ENCODE measurements around the gene OR6K2. TPM values are rescaled to one million over a fixed set of nuclear protein-coding genes. Genes with fewer than 3 reads are reported as not detected.

Gene OR6K2
- total RNA-seq, 1 donor from 2014 or later, result not detected

DNA sequence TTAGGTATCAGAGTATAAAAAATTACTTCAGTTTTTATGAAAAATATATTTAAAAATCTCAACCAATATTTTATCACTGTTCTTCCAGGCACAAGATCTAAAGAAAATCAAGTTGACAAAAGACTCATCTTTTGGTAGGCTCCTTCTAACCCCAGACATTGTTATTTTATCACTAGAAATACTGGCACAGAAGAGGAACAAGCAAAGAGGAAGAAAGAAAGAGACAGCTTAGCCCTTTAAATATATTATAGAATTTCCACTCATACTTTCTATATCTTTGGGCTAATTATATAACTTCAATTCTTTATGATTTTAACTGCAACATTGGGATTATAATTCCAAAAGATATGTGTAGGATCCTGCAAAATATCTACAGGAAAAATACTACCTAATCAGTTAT, 46.4 kb downstream of the OR6K2 start:
- H3K27me3 ChIP-seq (ENCODE audit: control insufficient read depth, insufficient read depth, low read length), result no peaks in the 10 kb centered on the region
- TF ChIP-seq, protein P1, sequence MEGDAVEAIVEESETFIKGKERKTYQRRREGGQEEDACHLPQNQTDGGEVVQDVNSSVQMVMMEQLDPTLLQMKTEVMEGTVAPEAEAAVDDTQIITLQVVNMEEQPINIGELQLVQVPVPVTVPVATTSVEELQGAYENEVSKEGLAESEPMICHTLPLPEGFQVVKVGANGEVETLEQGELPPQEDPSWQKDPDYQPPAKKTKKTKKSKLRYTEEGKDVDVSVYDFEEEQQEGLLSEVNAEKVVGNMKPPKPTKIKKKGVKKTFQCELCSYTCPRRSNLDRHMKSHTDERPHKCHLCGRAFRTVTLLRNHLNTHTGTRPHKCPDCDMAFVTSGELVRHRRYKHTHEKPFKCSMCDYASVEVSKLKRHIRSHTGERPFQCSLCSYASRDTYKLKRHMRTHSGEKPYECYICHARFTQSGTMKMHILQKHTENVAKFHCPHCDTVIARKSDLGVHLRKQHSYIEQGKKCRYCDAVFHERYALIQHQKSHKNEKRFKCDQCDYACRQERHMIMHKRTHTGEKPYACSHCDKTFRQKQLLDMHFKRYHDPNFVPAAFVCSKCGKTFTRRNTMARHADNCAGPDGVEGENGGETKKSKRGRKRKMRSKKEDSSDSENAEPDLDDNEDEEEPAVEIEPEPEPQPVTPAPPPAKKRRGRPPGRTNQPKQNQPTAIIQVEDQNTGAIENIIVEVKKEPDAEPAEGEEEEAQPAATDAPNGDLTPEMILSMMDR (IDR thresholded peaks at IDR 0.05; ENCODE audit: insufficient read depth, low read length, severe bottlenecking), result no peak
- DNase-seq (ENCODE audit: low read depth) (no peak), FAIRE-seq (no peak)
- H3K36me3 ChIP-seq (ENCODE audit: control insufficient read depth, insufficient read depth, low read length), result no peaks in the 10 kb centered on the region
- no peak overlapping the region for H3K4me3 ChIP-seq (ENCODE audit: low read depth, low read length)

DNA sequence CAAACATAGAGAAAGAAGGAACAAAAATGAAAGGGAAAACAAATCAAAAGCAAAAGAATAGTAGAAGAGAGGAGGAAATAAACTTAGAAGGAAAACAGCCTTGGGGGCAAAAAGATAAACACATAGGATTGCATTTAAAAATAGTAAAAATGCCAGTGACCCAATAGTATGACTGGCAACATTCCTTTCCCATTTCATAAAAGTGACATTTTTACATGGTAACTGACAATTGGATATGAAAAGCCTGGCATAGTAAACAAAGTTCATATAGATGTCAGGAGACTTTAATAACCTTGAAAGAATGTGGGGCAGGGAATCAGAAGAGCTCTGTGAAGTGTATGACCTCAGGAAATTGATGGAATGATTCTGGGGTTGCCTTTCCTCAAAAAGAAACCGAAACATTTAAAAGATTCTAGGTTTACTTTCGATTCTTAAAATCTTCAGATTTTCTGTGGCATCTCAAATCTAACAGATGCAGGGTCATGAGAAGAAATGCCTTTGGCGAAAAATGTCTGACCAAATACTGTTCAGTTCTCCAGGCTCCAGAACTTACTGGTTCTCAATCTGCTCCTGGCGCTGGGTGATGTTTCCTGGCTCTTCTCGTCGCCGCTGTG, 47.6 kb downstream of the OR6K2 start:
- FAIRE-seq (no peak), DNase-seq (ENCODE audit: low read depth) (no peak)
- TF ChIP-seq, protein P1 (IDR thresholded peaks at IDR 0.05; ENCODE audit: insufficient read depth, low read length, severe bottlenecking), result no peak
- H3K4me3 ChIP-seq (ENCODE audit: low read depth, low read length), result no peak overlapping the region
- no peaks in the 10 kb centered on the region for H3K36me3 ChIP-seq (ENCODE audit: control insufficient read depth, insufficient read depth, low read length)
- H3K27me3 ChIP-seq (ENCODE audit: control insufficient read depth, insufficient read depth, low read length), result no peaks in the 10 kb centered on the region

Other genes with a start within 250 kb of the OR6K2 start
- not detected in 2 replicates for gene OR10K1, start 238.8 kb downstream of the OR6K2 start, total RNA-seq
- under 0.01 TPM in 1 of 2 replicates, not detected in the other for gene OR10R2, start 228.4 kb downstream of the OR6K2 start, total RNA-seq
- not detected in 2 replicates for gene OR6Y1, start 146.2 kb downstream of the OR6K2 start, total RNA-seq
- not detected in 2 replicates for gene OR6P1, start 130.1 kb downstream of the OR6K2 start, total RNA-seq
- gene OR10X1, start 120.8 kb downstream of the OR6K2 start, total RNA-seq, result not detected in 2 replicates
- gene OR10Z1, start 95.4 kb downstream of the OR6K2 start, total RNA-seq, result not detected in 2 replicates
- gene SPTA1, start 13.9 kb downstream of the OR6K2 start, total RNA-seq, result not detected in 2 replicates
- gene OR6K3, start 20.1 kb upstream of the OR6K2 start, total RNA-seq, result not detected in 2 replicates
- gene OR6K6, start 54.1 kb upstream of the OR6K2 start, total RNA-seq, result not detected in 2 replicates
- gene OR6N1, start 71.5 kb upstream of the OR6K2 start, total RNA-seq, result not detected in 2 replicates
- not detected in 2 replicates for gene OR6N2, start 80.6 kb upstream of the OR6K2 start, total RNA-seq
- gene MNDA, start 130.7 kb upstream of the OR6K2 start, total RNA-seq, result not detected in 2 replicates
- gene PYHIN1, start 230.9 kb upstream of the OR6K2 start, total RNA-seq, result not detected in 2 replicates

All from bronchial epithelial cell (primary cell).